ENCODE results near the gene RTN4R. TPM values are rescaled to one million over a fixed set of nuclear protein-coding genes. Genes with fewer than 3 reads are reported as not detected.

RTN4R gene
- total and polyA plus RNA-seq, 9 of the 15 experiments (the other 6 are each of a cell fraction or from before 2014, with no cell fraction given) = 0.04 to 2.8 (median 1.4) TPM; not detected in 3

DNA sequence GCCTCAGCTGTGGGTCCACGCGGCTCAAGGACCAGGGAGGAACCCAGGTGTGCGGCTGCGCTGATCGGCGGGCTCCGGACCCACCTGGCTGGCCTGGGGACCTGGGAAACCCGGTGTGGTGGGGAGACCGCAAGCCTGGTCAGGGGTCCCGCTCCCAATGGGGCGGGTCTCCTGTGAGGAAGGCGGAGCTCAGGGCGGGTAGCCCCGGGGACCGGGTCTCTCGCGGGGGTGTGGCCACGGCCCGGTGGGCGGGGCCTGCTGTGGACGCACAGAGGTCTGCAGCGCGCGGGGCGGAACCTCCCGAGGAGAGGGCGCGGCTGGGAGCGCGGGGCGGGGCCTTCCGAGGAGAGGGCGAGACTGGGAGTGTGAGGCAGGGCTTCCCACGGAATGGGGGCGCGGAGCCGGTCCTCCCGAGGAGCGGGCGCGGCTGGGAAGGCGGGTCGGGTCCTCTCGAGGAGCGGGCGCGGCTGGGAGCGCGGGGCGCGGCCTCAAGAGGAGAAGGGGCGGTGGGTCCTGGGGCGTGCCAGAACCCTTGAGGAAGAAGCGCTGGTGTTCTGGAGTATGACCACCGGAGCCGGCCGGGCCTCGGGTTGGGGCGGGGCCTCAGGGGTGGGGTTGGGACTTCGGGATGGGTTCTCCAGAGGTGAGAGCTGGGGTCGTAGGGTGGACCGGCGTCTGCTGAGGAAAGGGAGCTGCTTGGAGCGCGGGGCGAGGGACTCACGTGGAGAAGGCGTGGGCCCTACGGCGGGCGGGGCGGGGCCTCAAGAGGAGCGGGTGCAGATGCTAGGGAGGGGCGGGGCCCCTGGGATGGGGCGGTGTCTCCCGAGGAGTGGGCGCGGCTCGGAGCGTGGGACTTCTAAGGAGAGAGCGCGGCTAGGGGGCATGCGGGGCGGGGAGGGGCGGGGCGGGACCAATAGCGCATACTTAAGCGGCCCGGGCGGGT lies 31.0 kb upstream of the RTN4R start (continued):
- TF ChIP-seq, protein P1, sequence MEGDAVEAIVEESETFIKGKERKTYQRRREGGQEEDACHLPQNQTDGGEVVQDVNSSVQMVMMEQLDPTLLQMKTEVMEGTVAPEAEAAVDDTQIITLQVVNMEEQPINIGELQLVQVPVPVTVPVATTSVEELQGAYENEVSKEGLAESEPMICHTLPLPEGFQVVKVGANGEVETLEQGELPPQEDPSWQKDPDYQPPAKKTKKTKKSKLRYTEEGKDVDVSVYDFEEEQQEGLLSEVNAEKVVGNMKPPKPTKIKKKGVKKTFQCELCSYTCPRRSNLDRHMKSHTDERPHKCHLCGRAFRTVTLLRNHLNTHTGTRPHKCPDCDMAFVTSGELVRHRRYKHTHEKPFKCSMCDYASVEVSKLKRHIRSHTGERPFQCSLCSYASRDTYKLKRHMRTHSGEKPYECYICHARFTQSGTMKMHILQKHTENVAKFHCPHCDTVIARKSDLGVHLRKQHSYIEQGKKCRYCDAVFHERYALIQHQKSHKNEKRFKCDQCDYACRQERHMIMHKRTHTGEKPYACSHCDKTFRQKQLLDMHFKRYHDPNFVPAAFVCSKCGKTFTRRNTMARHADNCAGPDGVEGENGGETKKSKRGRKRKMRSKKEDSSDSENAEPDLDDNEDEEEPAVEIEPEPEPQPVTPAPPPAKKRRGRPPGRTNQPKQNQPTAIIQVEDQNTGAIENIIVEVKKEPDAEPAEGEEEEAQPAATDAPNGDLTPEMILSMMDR (IDR thresholded peaks at IDR 0.05 in 2 of 3, conservative IDR thresholded peaks at IDR 0.05 in 1 of 3; ENCODE audit: insufficient read depth in 2 of 3, low read depth in 1 of 3, low read length in 3 of 3) = peak in 1 of 3 experiments; percentile 9; a peak in 1 of 6 replicates
- no peak for TF ChIP-seq ZNF551 (CRISPR knock-in tag; IDR thresholded peaks at IDR 0.05)
- no peak for TF ChIP-seq TAF1 (IDR thresholded peaks at IDR 0.05; ENCODE audit: control insufficient read depth, extremely low read depth, insufficient read depth, low read length, severe bottlenecking)
- no peak for TF ChIP-seq SMARCA5 (IDR thresholded peaks at IDR 0.05)
- TF ChIP-seq ESRRA (IDR thresholded peaks at IDR 0.05; ENCODE audit: borderline replicate concordance, low read depth) = peak; percentile 52
- TF ChIP-seq SP2 (IDR thresholded peaks at IDR 0.05; ENCODE audit: extremely low read depth, low read depth, low read length, poor library complexity, severe bottlenecking) = no peak
- no peak for TF ChIP-seq HLTF (IDR thresholded peaks at IDR 0.05)
- no peak for TF ChIP-seq SMAD2 (IDR thresholded peaks at IDR 0.05; ENCODE audit: low read depth, low read length)
- no peak; the same call in 1 of the 2 replicates for TF ChIP-seq DPF2 (IDR thresholded peaks at IDR 0.05)
- no peak for TF ChIP-seq ADNP (tag; IDR thresholded peaks at IDR 0.05)
- no peak for TF ChIP-seq FOXK1 (CRISPR knock-in tag; IDR thresholded peaks at IDR 0.05; ENCODE audit: borderline replicate concordance)
- TF ChIP-seq ATF7 (IDR thresholded peaks at IDR 0.05) = peak; percentile 71; the same call in 1 of the 2 replicates
- peak; percentile 61 for TF ChIP-seq CREB1 (IDR thresholded peaks at IDR 0.05)
- TF ChIP-seq CREB1 (CRISPR knock-in tag; IDR thresholded peaks at IDR 0.05) = peak; percentile 43; the same call in 1 of the 2 replicates
- no peak for TF ChIP-seq ZNF77 (CRISPR knock-in tag; IDR thresholded peaks at IDR 0.05)
- TF ChIP-seq, protein P2, sequence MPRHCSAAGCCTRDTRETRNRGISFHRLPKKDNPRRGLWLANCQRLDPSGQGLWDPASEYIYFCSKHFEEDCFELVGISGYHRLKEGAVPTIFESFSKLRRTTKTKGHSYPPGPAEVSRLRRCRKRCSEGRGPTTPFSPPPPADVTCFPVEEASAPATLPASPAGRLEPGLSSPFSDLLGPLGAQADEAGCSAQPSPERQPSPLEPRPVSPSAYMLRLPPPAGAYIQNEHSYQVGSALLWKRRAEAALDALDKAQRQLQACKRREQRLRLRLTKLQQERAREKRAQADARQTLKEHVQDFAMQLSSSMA (CRISPR knock-in tag; IDR thresholded peaks at IDR 0.05) = 0 out of 2 replicates have a peak, but pooled peaks have one; percentile 4
- no peak for TF ChIP-seq ZNF232 (CRISPR knock-in tag; IDR thresholded peaks at IDR 0.05)
- no peak for TF ChIP-seq ZNF699 (CRISPR knock-in tag; IDR thresholded peaks at IDR 0.05; ENCODE audit: insufficient replicate concordance)
- TF ChIP-seq MEF2A (IDR thresholded peaks at IDR 0.05; ENCODE audit: control insufficient read depth, low read depth, low read length) = no peak
- TF ChIP-seq, protein P3, sequence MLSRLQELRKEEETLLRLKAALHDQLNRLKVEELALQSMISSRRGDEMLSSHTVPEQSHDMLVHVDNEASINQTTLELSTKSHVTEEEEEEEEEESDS (CRISPR knock-in tag; IDR thresholded peaks at IDR 0.05) = no peak
- TF ChIP-seq, protein P4, sequence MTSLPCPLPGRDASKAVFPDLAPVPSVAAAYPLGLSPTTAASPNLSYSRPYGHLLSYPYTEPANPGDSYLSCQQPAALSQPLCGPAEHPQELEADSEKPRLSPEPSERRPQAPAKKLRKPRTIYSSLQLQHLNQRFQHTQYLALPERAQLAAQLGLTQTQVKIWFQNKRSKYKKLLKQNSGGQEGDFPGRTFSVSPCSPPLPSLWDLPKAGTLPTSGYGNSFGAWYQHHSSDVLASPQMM (CRISPR knock-in tag; IDR thresholded peaks at IDR 0.05) = no peak
- TF ChIP-seq, protein P5, sequence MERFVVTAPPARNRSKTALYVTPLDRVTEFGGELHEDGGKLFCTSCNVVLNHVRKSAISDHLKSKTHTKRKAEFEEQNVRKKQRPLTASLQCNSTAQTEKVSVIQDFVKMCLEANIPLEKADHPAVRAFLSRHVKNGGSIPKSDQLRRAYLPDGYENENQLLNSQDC (CRISPR knock-in tag; IDR thresholded peaks at IDR 0.05) = no peak
- peak in 1 of 3 experiments; percentile 40 for TF ChIP-seq YY1 (IDR thresholded peaks at IDR 0.05; ENCODE audit: borderline replicate concordance in 1 of 3, control insufficient read depth in 1 of 3, extremely low read depth in 1 of 3, insufficient read depth in 3 of 3, insufficient read length in 1 of 3, insufficient replicate concordance in 2 of 3, low read depth in 1 of 3, low read length in 2 of 3)
- TF ChIP-seq NCOR1 (IDR thresholded peaks at IDR 0.05) = no peak
- no peak for TF ChIP-seq PCBP2 (IDR thresholded peaks at IDR 0.05; ENCODE audit: low read depth, low read length, poor library complexity, severe bottlenecking)

Measured in K562 (cell line).